Raji (cell line): ENCODE results near the gene CSTF2T.

Experiments used
- POLR2A ChIP-seq: IDR thresholded peaks from 2 replicates; pipeline ENCODE4 v1.6.1; 2011; ENCODE audit warnings: low read depth, low read length, control low read depth; ENCODE audit not compliant: insufficient read depth

The CSTF2T gene

GRCh38 chr10:51669041-51669440, 30.4 kb downstream of the CSTF2T start:
- no peak for TF ChIP-seq POLR2A

GRCh38 chr10:51668336-51668689, 31.1 kb downstream of the CSTF2T start:
- TF ChIP-seq POLR2A, result no peak

- TF ChIP-seq POLR2A, result no peak
These were observed 31.6 kb downstream of the CSTF2T start for GRCh38 chr10:51667678-51668335.

- no peak for TF ChIP-seq POLR2A
These were observed 32.9 kb downstream of the CSTF2T start for GRCh38 chr10:51666456-51666855.

GRCh38 chr10:51663086-51663485, 36.3 kb downstream of the CSTF2T start:
- no peak for TF ChIP-seq POLR2A

- TF ChIP-seq POLR2A, result no peak
These were observed 40.1 kb downstream of the CSTF2T start for GRCh38 chr10:51659344-51659743.

- no peak for TF ChIP-seq POLR2A
These were observed 41.4 kb downstream of the CSTF2T start for GRCh38 chr10:51658000-51658399.

GRCh38 chr10:51656503-51656902, 42.9 kb downstream of the CSTF2T start:
- no peak for TF ChIP-seq POLR2A

GRCh38 chr10:51654918-51655317, 44.5 kb downstream of the CSTF2T start:
- TF ChIP-seq POLR2A, result no peak

- TF ChIP-seq POLR2A, result no peak
These were observed 46.4 kb downstream of the CSTF2T start for GRCh38 chr10:51653025-51653424.

- TF ChIP-seq POLR2A, result no peak
These were observed 48.3 kb downstream of the CSTF2T start for GRCh38 chr10:51651063-51651462.

- TF ChIP-seq POLR2A, result no peak
These were observed 50.3 kb downstream of the CSTF2T start for GRCh38 chr10:51649064-51649463.
